Glutamatergic neuron (in vitro differentiated cells): ENCODE measurements around the gene TEX35. TPM values are rescaled to one million over a fixed set of nuclear protein-coding genes. Genes with fewer than 3 reads are reported as not detected.

ENCODE experiments used
- DNase-seq: peaks from one replicate; pipeline ENCODE4 v3.0.0; 2022
- H3K27ac Mint-ChIP-seq: one replicate; pipeline ENCODE4 v1.8.0; 2020; ENCODE audit warnings: mild to moderate bottlenecking, mixed read lengths, inconsistent platforms; ENCODE audit not compliant: unreplicated experiment
- H3K27me3 Mint-ChIP-seq: one replicate; pipeline ENCODE4 v1.8.0; 2020; ENCODE audit warnings: mild to moderate bottlenecking, moderate library complexity, mixed read lengths, inconsistent platforms; ENCODE audit not compliant: unreplicated experiment
- H3K36me3 Mint-ChIP-seq: one replicate; pipeline ENCODE4 v1.8.0; 2020; ENCODE audit warnings: mild to moderate bottlenecking, mixed read lengths, inconsistent platforms; ENCODE audit not compliant: unreplicated experiment
- H3K4me1 Mint-ChIP-seq: one replicate; pipeline ENCODE4 v1.8.0; 2020; ENCODE audit warnings: mild to moderate bottlenecking, low read depth, mixed read lengths, inconsistent platforms; ENCODE audit not compliant: unreplicated experiment
- H3K4me3 Mint-ChIP-seq: one replicate; pipeline ENCODE4 v1.8.0; 2020; ENCODE audit warnings: mild to moderate bottlenecking, mixed read lengths, inconsistent platforms; ENCODE audit not compliant: unreplicated experiment
- H3K9me3 Mint-ChIP-seq: one replicate; pipeline ENCODE4 v1.8.0; 2020; ENCODE audit warnings: mild to moderate bottlenecking, moderate library complexity, mixed read lengths, inconsistent platforms; ENCODE audit not compliant: unreplicated experiment
- CTCF ChIP-seq: fragments of 200-600 bp; sonication (generic); IDR thresholded peaks from one replicate; pipeline ENCODE4 v1.5.0; 2021; ENCODE audit not compliant: partially characterized antibody, unreplicated experiment
- total RNA-seq: library from RNA; stranded (reverse); fragmentation: NEBNext Ultra II Directional; extraction: Animal tissue kit (Norgen Biotek cat#: 25700); gene quantifications from one replicate; pipeline ENCODE4 v1.2.1, GENCODE V29; 2021; ENCODE audit not compliant: unreplicated experiment

Gene TEX35
- total RNA-seq, 1 donor from 2014 or later, result not detected

GRCh38 chr1:178513278-178513983, 522 bp downstream of the TEX35 start:
- no peak for TF ChIP-seq CTCF
- H3K36me3 Mint-ChIP-seq, result no peaks in the 10 kb centered on the region
- no peak for DNase-seq
- no peak overlapping the region for H3K27ac Mint-ChIP-seq
- H3K27me3 Mint-ChIP-seq, result no peaks in the 10 kb centered on the region
- peaks cover 7% of the 10 kb centered on the region for H3K4me1 Mint-ChIP-seq
- no peak overlapping the region for H3K4me3 Mint-ChIP-seq
- no peaks in the 10 kb centered on the region for H3K9me3 Mint-ChIP-seq

- no peak overlapping the region for H3K27ac Mint-ChIP-seq
- peaks cover 13% of the 10 kb centered on the region for H3K4me1 Mint-ChIP-seq
Observed at GRCh38 chr1:178516110-178516509, 3.2 kb downstream of the TEX35 start.

GRCh38 chr1:178518894-178519293, 6.0 kb downstream of the TEX35 start:
- Mint-ChIP-seq H3K9me3 (no peaks in the 10 kb centered on the region), H3K36me3 (no peaks in the 10 kb centered on the region), H3K4me1 (peaks cover 12% of the 10 kb centered on the region), H3K4me3 (no peak overlapping the region), H3K27ac (no peak overlapping the region), H3K27me3 (no peaks in the 10 kb centered on the region)
- no peak for TF ChIP-seq CTCF
- no peak for DNase-seq

More at GRCh38 chr1:178516110-178516509, 3.2 kb downstream of the TEX35 start:
- DNase-seq, result no peak
- Mint-ChIP-seq H3K36me3 (no peaks in the 10 kb centered on the region), H3K27me3 (no peaks in the 10 kb centered on the region), H3K4me3 (no peak overlapping the region), H3K9me3 (no peaks in the 10 kb centered on the region)
- TF ChIP-seq CTCF, result no peak

- Mint-ChIP-seq H3K4me1 (peaks cover 6% of the 10 kb centered on the region), H3K27ac (no peak overlapping the region), H3K36me3 (no peaks in the 10 kb centered on the region), H3K4me3 (no peak overlapping the region), H3K27me3 (no peaks in the 10 kb centered on the region), H3K9me3 (no peaks in the 10 kb centered on the region)
- no peak for TF ChIP-seq CTCF
- DNase-seq, result no peak
Observed at GRCh38 chr1:178520803-178521202, 7.9 kb downstream of the TEX35 start.

GRCh38 chr1:178521241-178521640, 8.3 kb downstream of the TEX35 start:
- no peaks in the 10 kb centered on the region for H3K9me3 Mint-ChIP-seq
- H3K4me3 Mint-ChIP-seq, result no peak overlapping the region
- peaks cover 6% of the 10 kb centered on the region for H3K4me1 Mint-ChIP-seq
- H3K36me3 Mint-ChIP-seq, result no peaks in the 10 kb centered on the region
- H3K27ac Mint-ChIP-seq, result no peak overlapping the region
- TF ChIP-seq CTCF, result no peak
- no peaks in the 10 kb centered on the region for H3K27me3 Mint-ChIP-seq
- no peak for DNase-seq
